HepG2 (cell line): ENCODE measurements around the gene FAM110D. TPM values are rescaled to one million over a fixed set of nuclear protein-coding genes. Genes with fewer than 3 reads are reported as not detected.
A peak's percentile ranks its signal among the peaks of the same experiment; 100 is the strongest.

Experiments used
- ARNT ChIP-seq: fragments of 450-650 bp; IDR thresholded peaks from 2 replicates; pipeline ENCODE4 v1.6.1; 2017
- ATM ChIP-seq: fragments of 450-650 bp; IDR thresholded peaks from 2 replicates; pipeline ENCODE4 v1.7.1; 2017; ENCODE audit warnings: mild to moderate bottlenecking, borderline replicate concordance
- KLF12 ChIP-seq: sonication (generic); formaldehyde crosslinking; IDR thresholded peaks from 2 replicates; pipeline ENCODE4 v1.4.0; 2020; ENCODE audit warnings: missing genetic modification reagents, borderline replicate concordance
- KLF9 ChIP-seq: IDR thresholded peaks from 2 replicates; pipeline ENCODE4 v1.6.1; 2016; ENCODE audit warnings: low read depth
- MAFK ChIP-seq, 2 experiments: IDR thresholded peaks in 1 of 2; conservative IDR thresholded peaks in 1 of 2; 2 replicates each; pipeline ENCODE4 v1.6.1; 2011; ENCODE audit warnings: improper control_type of control experiment in 2 of 2, low read length in 2 of 2
- MED1 ChIP-seq: sonication (generic); formaldehyde crosslinking; IDR thresholded peaks from 2 replicates; pipeline ENCODE4 v1.4.0; 2020; ENCODE audit warnings: missing genetic modification reagents
- MED13 ChIP-seq: sonication (generic); formaldehyde crosslinking; IDR thresholded peaks from 2 replicates; pipeline ENCODE4 v1.5.0; 2020; ENCODE audit warnings: missing genetic modification reagents
- MYNN ChIP-seq: sonication (generic); formaldehyde crosslinking; IDR thresholded peaks from 2 replicates; pipeline ENCODE4 v1.4.0; 2020; ENCODE audit warnings: mild to moderate bottlenecking, low read depth, missing genetic modification reagents
- NFYC ChIP-seq: IDR thresholded peaks from 2 replicates; pipeline ENCODE4 v1.6.1; 2016; ENCODE audit warnings: missing genetic modification reagents, missing compliant biosample characterization
- TBP ChIP-seq: sonication (generic); formaldehyde crosslinking; IDR thresholded peaks from 2 replicates; pipeline ENCODE4 v1.5.0; 2020; ENCODE audit warnings: missing genetic modification reagents
- YEATS4 ChIP-seq: sonication (generic); formaldehyde crosslinking; IDR thresholded peaks from 2 replicates; pipeline ENCODE4 v1.4.0; 2020; ENCODE audit warnings: missing genetic modification reagents, borderline replicate concordance
- ZFP41 ChIP-seq: sonication (generic); formaldehyde crosslinking; IDR thresholded peaks from 2 replicates; pipeline ENCODE4 v1.4.0; 2020; ENCODE audit warnings: mild to moderate bottlenecking, missing genetic modification reagents, borderline replicate concordance
- ZNF331 ChIP-seq: sonication (generic); formaldehyde crosslinking; IDR thresholded peaks from 2 replicates; pipeline ENCODE4 v1.4.0; 2020; ENCODE audit warnings: missing genetic modification reagents
- ZNF34 ChIP-seq: sonication (generic); formaldehyde crosslinking; IDR thresholded peaks from 2 replicates; pipeline ENCODE4 v1.4.0; 2020; ENCODE audit warnings: mild to moderate bottlenecking, missing genetic modification reagents, borderline replicate concordance
- ZNF383 ChIP-seq: sonication (generic); formaldehyde crosslinking; IDR thresholded peaks from 2 replicates; pipeline ENCODE4 v1.4.0; 2020; ENCODE audit warnings: missing genetic modification reagents, mild to moderate bottlenecking, borderline replicate concordance
- ZNF546 ChIP-seq: sonication (generic); formaldehyde crosslinking; conservative IDR thresholded peaks from 2 replicates; pipeline ENCODE4 v1.8.1; 2023; ENCODE audit warnings: mild to moderate bottlenecking, missing genetic modification reagents
- ZNF615 ChIP-seq: sonication (generic); formaldehyde crosslinking; IDR thresholded peaks from 2 replicates; pipeline ENCODE4 v1.5.0; 2020; ENCODE audit warnings: mild to moderate bottlenecking, missing genetic modification reagents, borderline replicate concordance
- ZNF7 ChIP-seq: IDR thresholded peaks from 2 replicates; pipeline ENCODE4 v1.6.1; 2016; ENCODE audit warnings: missing biosample characterization, missing genetic modification reagents
- ZNF703 ChIP-seq: sonication (generic); formaldehyde crosslinking; IDR thresholded peaks from 2 replicates; pipeline ENCODE4 v1.5.1; 2020; ENCODE audit warnings: missing genetic modification reagents, mild to moderate bottlenecking, moderate library complexity, borderline replicate concordance
- ZNF788 ChIP-seq: sonication (generic); formaldehyde crosslinking; IDR thresholded peaks from 2 replicates; pipeline ENCODE4 v1.5.0; 2020; ENCODE audit warnings: mild to moderate bottlenecking, missing genetic modification reagents, borderline replicate concordance
- polyA plus RNA-seq, 8 experiments: library from polyadenylated mRNA; depleted of rRNA in 3 of 8; stranded (reverse) in 7 of 8; unstranded in 1 of 8; fragments of >200 nt; fragmentation: Illumina TruSeq in 4 of 8; extraction: Trizol in 4 of 8; gene quantifications; 2 replicates each; pipeline versions ENCODE4 v1.2.1 to v1.2.3, GENCODE V29; 2011 to 2016; ENCODE audit warnings: low read depth in 4 of 8, missing spikeins in 1 of 8, mixed read lengths in 1 of 8; ENCODE audit not compliant: insufficient read depth in 1 of 8
- total RNA-seq, 5 experiments: library from RNA; depleted of rRNA; stranded (reverse); fragments of >200 nt; fragmentation: Illumina TruSeq; extraction: Trizol; gene quantifications; 2 replicates each; pipeline ENCODE4 v1.2.3, GENCODE V29; 2016; ENCODE audit warnings: low read depth in 1 of 5
- TF ChIP-seq, protein P1 (sequence below): sonication (generic); formaldehyde crosslinking; IDR thresholded peaks from 2 replicates; pipeline ENCODE4 v1.5.1; 2020; ENCODE audit warnings: mild to moderate bottlenecking, missing genetic modification reagents, moderate library complexity
- TF ChIP-seq, protein P2 (sequence below): sonication (generic); formaldehyde crosslinking; IDR thresholded peaks from 2 replicates; pipeline ENCODE4 v1.5.0; 2020; ENCODE audit warnings: missing genetic modification reagents
- TF ChIP-seq, protein P3 (sequence below): sonication (generic); formaldehyde crosslinking; IDR thresholded peaks from 2 replicates; pipeline ENCODE4 v1.4.0; 2020; ENCODE audit warnings: missing genetic modification reagents, borderline replicate concordance

The FAM110D gene
- total and polyA plus RNA-seq, 2 of the 13 experiments (the other 11 are each of a cell fraction or from before 2014, with no cell fraction given) = not detected

DNA sequence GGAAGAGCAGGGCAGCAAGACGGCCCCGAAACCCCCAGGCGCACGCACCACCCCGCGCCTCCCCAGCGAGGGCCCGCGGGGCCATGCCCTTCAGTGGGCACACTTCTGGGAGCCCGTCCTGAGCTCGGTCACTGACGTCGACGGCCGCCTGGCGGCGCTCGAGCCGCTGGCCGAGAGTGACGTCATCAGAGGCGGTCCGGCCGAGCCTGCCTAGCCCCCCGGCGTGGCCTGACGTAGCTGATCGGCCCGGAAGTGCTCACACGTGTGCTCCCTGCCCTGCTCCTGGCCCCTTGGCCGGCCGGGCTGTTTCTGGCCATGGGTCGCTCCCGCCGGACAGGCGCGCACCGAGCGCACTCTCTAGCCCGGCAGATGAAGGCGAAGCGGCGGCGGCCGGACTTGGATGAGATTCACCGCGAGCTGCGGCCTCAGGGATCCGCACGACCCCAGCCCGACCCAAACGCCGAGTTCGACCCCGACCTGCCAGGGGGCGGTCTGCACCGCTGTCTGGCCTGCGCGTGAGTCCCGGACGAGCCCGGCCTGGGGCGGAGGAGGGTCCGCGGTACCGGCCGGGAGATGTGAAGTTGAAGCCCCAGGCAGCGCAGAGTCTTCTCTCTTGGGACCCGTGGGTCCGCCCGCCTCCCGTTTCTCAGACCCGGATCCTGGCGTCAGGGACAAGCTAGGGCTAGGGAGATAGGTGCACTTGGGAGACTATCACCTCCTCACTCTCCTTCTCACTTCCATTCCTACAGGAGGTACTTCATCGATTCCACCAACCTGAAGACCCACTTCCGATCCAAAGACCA, 11.0 kb downstream of the FAM110D start, which contains the start of gene ZNF593 (continued):
- TF ChIP-seq, protein P1, sequence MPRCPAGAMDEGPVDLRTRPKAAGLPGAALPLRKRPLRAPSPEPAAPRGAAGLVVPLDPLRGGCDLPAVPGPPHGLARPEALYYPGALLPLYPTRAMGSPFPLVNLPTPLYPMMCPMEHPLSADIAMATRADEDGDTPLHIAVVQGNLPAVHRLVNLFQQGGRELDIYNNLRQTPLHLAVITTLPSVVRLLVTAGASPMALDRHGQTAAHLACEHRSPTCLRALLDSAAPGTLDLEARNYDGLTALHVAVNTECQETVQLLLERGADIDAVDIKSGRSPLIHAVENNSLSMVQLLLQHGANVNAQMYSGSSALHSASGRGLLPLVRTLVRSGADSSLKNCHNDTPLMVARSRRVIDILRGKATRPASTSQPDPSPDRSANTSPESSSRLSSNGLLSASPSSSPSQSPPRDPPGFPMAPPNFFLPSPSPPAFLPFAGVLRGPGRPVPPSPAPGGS = peak; percentile 89
- peak; percentile 81; the same call in 1 of the 2 replicates for TF ChIP-seq KLF12
- no peak for TF ChIP-seq MYNN (CRISPR knock-in tag)
- no peak for TF ChIP-seq ZNF34 (CRISPR knock-in tag)
- peak; percentile 97 for TF ChIP-seq YEATS4 (CRISPR knock-in tag)
- TF ChIP-seq MAFK (conservative IDR thresholded peaks at IDR 0.05 in 1 of 2, IDR thresholded peaks at IDR 0.05 in 1 of 2; ENCODE audit: low read length in 2 of 2) = no peak
- peak; percentile 95; the same call in 1 of the 2 replicates for TF ChIP-seq ZNF788 (CRISPR knock-in tag)
- no peak for TF ChIP-seq KLF9
- no peak for TF ChIP-seq ATM
- no peak for TF ChIP-seq ZFP41 (CRISPR knock-in tag)
- TF ChIP-seq NFYC (CRISPR knock-in tag) = peak; percentile 57
- peak; percentile 71; the same call in 1 of the 2 replicates for TF ChIP-seq ZNF703
- TF ChIP-seq, protein P2, sequence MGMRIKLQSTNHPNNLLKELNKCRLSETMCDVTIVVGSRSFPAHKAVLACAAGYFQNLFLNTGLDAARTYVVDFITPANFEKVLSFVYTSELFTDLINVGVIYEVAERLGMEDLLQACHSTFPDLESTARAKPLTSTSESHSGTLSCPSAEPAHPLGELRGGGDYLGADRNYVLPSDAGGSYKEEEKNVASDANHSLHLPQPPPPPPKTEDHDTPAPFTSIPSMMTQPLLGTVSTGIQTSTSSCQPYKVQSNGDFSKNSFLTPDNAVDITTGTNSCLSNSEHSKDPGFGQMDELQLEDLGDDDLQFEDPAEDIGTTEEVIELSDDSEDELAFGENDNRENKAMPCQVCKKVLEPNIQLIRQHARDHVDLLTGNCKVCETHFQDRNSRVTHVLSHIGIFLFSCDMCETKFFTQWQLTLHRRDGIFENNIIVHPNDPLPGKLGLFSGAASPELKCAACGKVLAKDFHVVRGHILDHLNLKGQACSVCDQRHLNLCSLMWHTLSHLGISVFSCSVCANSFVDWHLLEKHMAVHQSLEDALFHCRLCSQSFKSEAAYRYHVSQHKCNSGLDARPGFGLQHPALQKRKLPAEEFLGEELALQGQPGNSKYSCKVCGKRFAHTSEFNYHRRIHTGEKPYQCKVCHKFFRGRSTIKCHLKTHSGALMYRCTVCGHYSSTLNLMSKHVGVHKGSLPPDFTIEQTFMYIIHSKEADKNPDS (CRISPR knock-in tag) = no peak; the same call in 1 of the 2 replicates
- TF ChIP-seq MED1 = peak; percentile 77
- TF ChIP-seq ZNF7 (CRISPR knock-in tag) = no peak
- no peak for TF ChIP-seq ARNT
- peak; percentile 73; the same call in 1 of the 2 replicates for TF ChIP-seq MED13 (CRISPR knock-in tag)
- peak; percentile 55; the same call in 1 of the 2 replicates for TF ChIP-seq ZNF331 (CRISPR knock-in tag)
- no peak for TF ChIP-seq ZNF615
- TF ChIP-seq ZNF546 = peak; percentile 83; the same call in 1 of the 2 replicates
- TF ChIP-seq, protein P3, sequence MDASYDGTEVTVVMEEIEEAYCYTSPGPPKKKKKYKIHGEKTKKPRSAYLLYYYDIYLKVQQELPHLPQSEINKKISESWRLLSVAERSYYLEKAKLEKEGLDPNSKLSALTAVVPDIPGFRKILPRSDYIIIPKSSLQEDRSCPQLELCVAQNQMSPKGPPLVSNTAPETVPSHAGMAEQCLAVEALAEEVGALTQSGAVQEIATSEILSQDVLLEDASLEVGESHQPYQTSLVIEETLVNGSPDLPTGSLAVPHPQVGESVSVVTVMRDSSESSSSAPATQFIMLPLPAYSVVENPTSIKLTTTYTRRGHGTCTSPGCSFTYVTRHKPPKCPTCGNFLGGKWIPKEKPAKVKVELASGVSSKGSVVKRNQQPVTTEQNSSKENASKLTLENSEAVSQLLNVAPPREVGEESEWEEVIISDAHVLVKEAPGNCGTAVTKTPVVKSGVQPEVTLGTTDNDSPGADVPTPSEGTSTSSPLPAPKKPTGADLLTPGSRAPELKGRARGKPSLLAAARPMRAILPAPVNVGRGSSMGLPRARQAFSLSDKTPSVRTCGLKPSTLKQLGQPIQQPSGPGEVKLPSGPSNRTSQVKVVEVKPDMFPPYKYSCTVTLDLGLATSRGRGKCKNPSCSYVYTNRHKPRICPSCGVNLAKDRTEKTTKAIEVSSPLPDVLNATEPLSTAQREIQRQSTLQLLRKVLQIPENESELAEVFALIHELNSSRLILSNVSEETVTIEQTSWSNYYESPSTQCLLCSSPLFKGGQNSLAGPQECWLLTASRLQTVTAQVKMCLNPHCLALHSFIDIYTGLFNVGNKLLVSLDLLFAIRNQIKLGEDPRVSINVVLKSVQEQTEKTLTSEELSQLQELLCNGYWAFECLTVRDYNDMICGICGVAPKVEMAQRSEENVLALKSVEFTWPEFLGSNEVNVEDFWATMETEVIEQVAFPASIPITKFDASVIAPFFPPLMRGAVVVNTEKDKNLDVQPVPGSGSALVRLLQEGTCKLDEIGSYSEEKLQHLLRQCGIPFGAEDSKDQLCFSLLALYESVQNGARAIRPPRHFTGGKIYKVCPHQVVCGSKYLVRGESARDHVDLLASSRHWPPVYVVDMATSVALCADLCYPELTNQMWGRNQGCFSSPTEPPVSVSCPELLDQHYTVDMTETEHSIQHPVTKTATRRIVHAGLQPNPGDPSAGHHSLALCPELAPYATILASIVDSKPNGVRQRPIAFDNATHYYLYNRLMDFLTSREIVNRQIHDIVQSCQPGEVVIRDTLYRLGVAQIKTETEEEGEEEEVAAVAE (CRISPR knock-in tag) = peak; percentile 72
- TF ChIP-seq TBP (CRISPR knock-in tag) = no peak
- TF ChIP-seq ZNF383 = 0 out of 2 replicates have a peak, but pooled peaks have one; percentile 74
